Measurements from ENCODE around the gene COL9A1.

GRCh38 chr6:70270287-70271005 is 32.4 kb downstream of the COL9A1 start:
- TF ChIP-seq CTCF (conservative IDR thresholded peaks at IDR 0.05) = no peak
- no peak for TF ChIP-seq EZH2 (IDR thresholded peaks at IDR 0.05; ENCODE audit: low read depth)
